Hepatocyte (in vitro differentiated cells): ENCODE results near the gene NRDC.

Experiments used
- CTCF ChIP-seq: fragments of 200-600 bp; sonication (generic); IDR thresholded peaks from 2 replicates; pipeline ENCODE4 v1.5.1; 2016; ENCODE audit warnings: antibody characterized with exemption, mild to moderate bottlenecking; ENCODE audit not compliant: poor library complexity
- EZH2 ChIP-seq: fragments of 200-600 bp; sonication (generic); IDR thresholded peaks from 2 replicates; pipeline ENCODE4 v1.6.1; 2016; ENCODE audit warnings: antibody characterized with exemption, mild to moderate bottlenecking, borderline replicate concordance

- TF ChIP-seq EZH2 (no peak), CTCF (no peak)
Observed at GRCh38 chr1:51850420-51851223, 27.9 kb downstream of the NRDC start.
